H1 (cell line): ENCODE measurements around the gene TUT1. TPM values are rescaled to one million over a fixed set of nuclear protein-coding genes. Genes with fewer than 3 reads are reported as not detected.

Experiments
- CTCF ChIA-PET: fragments of 300-600 bp; sonication (Branson Sonifier 250); formaldehyde crosslinking; loops from one replicate; lab custom pipeline; 2021; ENCODE audit not compliant: partially characterized antibody; lab: Charles Lee
- POLR2A ChIA-PET: fragments of 300-600 bp; sonication (Branson Sonifier 250); formaldehyde crosslinking; loops from one replicate; lab custom pipeline; 2021; ENCODE audit warnings: inconsistent platforms; ENCODE audit not compliant: partially characterized antibody; lab: Charles Lee
- DNase-seq, 2 experiments: peaks; one replicate each; pipeline versions ENCODE4 v3.0.0 to v3.0.0-alpha.2; 2010 to 2022; ENCODE audit warnings: low spot score in 2 of 2, low read depth in 1 of 2, mixed read lengths in 1 of 2
- FAIRE-seq: peaks from 2 replicates; lab custom pipeline; 2011; peaks lifted over from hg19 to GRCh38; lab: Jason Lieb, UNC
- H2AFZ ChIP-seq: 2 replicates; pipeline ENCODE4 v1.8.1; 2012; ENCODE audit warnings: low read length, inconsistent platforms
- H2AK5ac ChIP-seq: 2 replicates; pipeline ENCODE4 v1.6.1; 2013; ENCODE audit warnings: low read depth, low read length
- H2BK120ac ChIP-seq: replicated peaks from 2 replicates; pipeline ENCODE3; 2013; ENCODE audit warnings: low read depth, low read length, inconsistent platforms
- H2BK12ac ChIP-seq: 2 replicates; pipeline ENCODE4 v1.6.1; 2013; ENCODE audit warnings: low read depth, low read length
- H2BK15ac ChIP-seq: 2 replicates; pipeline ENCODE4 v1.6.1; 2013; ENCODE audit warnings: low read length
- H2BK20ac ChIP-seq: 2 replicates; pipeline ENCODE4 v1.6.1; 2013; ENCODE audit warnings: low read length
- H2BK5ac ChIP-seq: 2 replicates; pipeline ENCODE4 v1.6.1; 2013; ENCODE audit warnings: low read depth, low read length
- H3K14ac ChIP-seq: 2 replicates; pipeline ENCODE4 v1.6.1; 2013; ENCODE audit warnings: inconsistent platforms; ENCODE audit not compliant: insufficient read length
- H3K18ac ChIP-seq: 2 replicates; pipeline ENCODE4 v1.6.1; 2013; ENCODE audit warnings: low read length; ENCODE audit errors: extremely low read depth
- H3K23ac ChIP-seq: 2 replicates; pipeline ENCODE4 v1.6.1; 2013; ENCODE audit warnings: inconsistent platforms; ENCODE audit not compliant: insufficient read length
- H3K23me2 ChIP-seq: 2 replicates; pipeline ENCODE4 v1.6.1; 2013; ENCODE audit warnings: low read depth, low read length
- H3K27ac ChIP-seq: 2 replicates; pipeline ENCODE4 v1.6.1; 2011; ENCODE audit warnings: low read depth, low read length, inconsistent platforms
- H3K27me3 ChIP-seq, 4 experiments: replicated peaks in 1 of 4; 1 replicate in 1 of 4; 2 replicates in 3 of 4; pipeline versions ENCODE4 v1.6.1 to v1.8.1; 2011 to 2013; ENCODE audit warnings: low read length in 3 of 4, mild to moderate bottlenecking in 3 of 4, inconsistent platforms in 2 of 4, mixed read lengths in 2 of 4, moderate library complexity in 1 of 4; ENCODE audit not compliant: control insufficient read depth in 3 of 4, insufficient read depth in 3 of 4; ENCODE audit errors: extremely low read depth in 1 of 4
- H3K36me3 ChIP-seq, 4 experiments: 2 replicates each; pipeline versions ENCODE4 v1.6.1 to v1.8.1; 2011 to 2013; ENCODE audit warnings: mild to moderate bottlenecking in 4 of 4, low read length in 3 of 4, moderate library complexity in 2 of 4, control low read depth in 1 of 4, inconsistent platforms in 1 of 4; ENCODE audit not compliant: insufficient read depth in 4 of 4, control insufficient read depth in 2 of 4
- H3K4ac ChIP-seq: replicated peaks from 2 replicates; pipeline ENCODE3; 2013; ENCODE audit warnings: low read length, low read depth, mixed read lengths, inconsistent platforms; ENCODE audit not compliant: insufficient read length
- H3K4me1 ChIP-seq, 4 experiments: replicated peaks in 1 of 4; 1 replicate in 1 of 4; 2 replicates in 3 of 4; pipeline versions ENCODE4 v1.6.1 to v1.8.1; 2011 to 2013; ENCODE audit warnings: low read length in 3 of 4, inconsistent platforms in 2 of 4, mixed read lengths in 1 of 4; ENCODE audit not compliant: insufficient read depth in 4 of 4, control insufficient read depth in 3 of 4
- H3K4me2 ChIP-seq, 2 experiments: 2 replicates each; pipeline versions ENCODE4 v1.6.1 to v1.8.1; 2011 to 2013; ENCODE audit warnings: low read depth in 2 of 2, low read length in 2 of 2, control low read depth in 1 of 2, inconsistent platforms in 1 of 2, mild to moderate bottlenecking in 1 of 2; ENCODE audit not compliant: insufficient read depth in 1 of 2
- H3K4me3 ChIP-seq, 4 experiments: fragments of 200-600, 300-600 bp in 1 of 4; sonication (generic), shearing (Covaris generic), sonication (Bioruptor Twin) in 1 of 4; 2 replicates each; pipeline versions ENCODE4 v1.5.1 to v1.8.1; 2011 to 2016; ENCODE audit warnings: low read length in 4 of 4, low read depth in 3 of 4, control low read depth in 2 of 4, inconsistent platforms in 2 of 4, mild to moderate bottlenecking in 2 of 4, mixed read lengths in 1 of 4, moderate library complexity in 1 of 4; ENCODE audit not compliant: insufficient read depth in 2 of 4; ENCODE audit errors: extremely low read depth in 1 of 4
- H3K56ac ChIP-seq: replicated peaks from 2 replicates; pipeline ENCODE3; 2013; ENCODE audit warnings: low read depth, mild to moderate bottlenecking, mixed read lengths, low read length, inconsistent platforms; ENCODE audit not compliant: insufficient read length
- H3K79me1 ChIP-seq: 2 replicates; pipeline ENCODE4 v1.6.1; 2013; ENCODE audit warnings: low read depth, low read length, control low read depth
- H3K79me2 ChIP-seq, 2 experiments: 2 replicates each; pipeline versions ENCODE4 v1.6.1 to v1.8.1; 2012 to 2013; ENCODE audit warnings: low read length in 2 of 2, mild to moderate bottlenecking in 2 of 2, inconsistent platforms in 1 of 2; ENCODE audit not compliant: insufficient read depth in 2 of 2, control insufficient read depth in 1 of 2
- H3K9ac ChIP-seq, 4 experiments: replicated peaks in 1 of 4; 1 replicate in 1 of 4; 2 replicates in 3 of 4; pipeline versions ENCODE4 v1.6.1 to v1.8.1; 2011 to 2013; ENCODE audit warnings: low read depth in 3 of 4, low read length in 3 of 4, control low read depth in 2 of 4, mild to moderate bottlenecking in 2 of 4, moderate library complexity in 2 of 4, inconsistent platforms in 1 of 4; ENCODE audit errors: extremely low read depth in 1 of 4
- H3K9me3 ChIP-seq, 2 experiments: 2 replicates each; pipeline versions ENCODE4 v1.6.1 to v1.8.1; 2012 to 2013; ENCODE audit warnings: mild to moderate bottlenecking in 2 of 2, moderate library complexity in 2 of 2, control low read depth in 1 of 2, inconsistent platforms in 1 of 2, low read depth in 1 of 2, low read length in 1 of 2, mixed read lengths in 1 of 2; ENCODE audit not compliant: insufficient read depth in 2 of 2
- H4K20me1 ChIP-seq, 2 experiments: replicated peaks in 1 of 2; 2 replicates each; pipeline versions ENCODE3 to v1.8.1; 2011 to 2013; ENCODE audit warnings: inconsistent platforms in 2 of 2, low read length in 2 of 2, mild to moderate bottlenecking in 1 of 2; ENCODE audit not compliant: insufficient read depth in 2 of 2, control insufficient read depth in 1 of 2
- H4K5ac ChIP-seq: 2 replicates; pipeline ENCODE4 v1.6.1; 2013; ENCODE audit warnings: low read length, low read depth, mixed read lengths, inconsistent platforms; ENCODE audit not compliant: insufficient read length
- H4K8ac ChIP-seq: 2 replicates; pipeline ENCODE4 v1.8.0; 2013; ENCODE audit warnings: mild to moderate bottlenecking, moderate library complexity, low read length, inconsistent platforms; ENCODE audit not compliant: insufficient read depth; ENCODE audit errors: extremely low read depth
- H4K91ac ChIP-seq: replicated peaks from 2 replicates; pipeline ENCODE3; 2013; ENCODE audit warnings: low read length, mixed read lengths, inconsistent platforms; ENCODE audit not compliant: insufficient read length
- EP300 ChIP-seq, 2 experiments: IDR thresholded peaks; 1 replicate in 1 of 2; 2 replicates in 1 of 2; pipeline ENCODE4 v1.6.1; 2011 to 2012; ENCODE audit warnings: low read depth in 2 of 2, low read length in 2 of 2, mild to moderate bottlenecking in 2 of 2, borderline replicate concordance in 1 of 2, inconsistent platforms in 1 of 2, moderate library complexity in 1 of 2
- PHF8 ChIP-seq: fragments of 200-600 bp; sonication (generic); conservative IDR thresholded peaks from 2 replicates; pipeline ENCODE4 v1.7.1; 2012; ENCODE audit warnings: low read depth, mild to moderate bottlenecking, inconsistent platforms, low read length, moderate library complexity
- SP1 ChIP-seq: IDR thresholded peaks from 2 replicates; pipeline ENCODE4 v1.6.1; 2011; ENCODE audit warnings: low read depth, low read length
- WGBS, 2 experiments: shearing (Covaris generic) in 1 of 2; methylation state at CpG; one replicate each; pipeline versions ENCODE4 v1.1.6 to v1.1.7; 2013 to 2015; ENCODE audit warnings: low lambda C conversion rate in 2 of 2, mixed read lengths in 2 of 2, inconsistent platforms in 1 of 2, low coverage in 1 of 2, missing lambda C conversion rate in 1 of 2; ENCODE audit not compliant: insufficient replicate concordance in 2 of 2, insufficient coverage in 1 of 2, insufficient read length in 1 of 2; ENCODE audit errors: extremely low coverage in 1 of 2, missing lambda C conversion rate in 1 of 2; 5-methylcytosine and 5-hydroxymethylcytosine counted together
- polyA plus RNA-seq, 7 experiments: library from polyadenylated mRNA; depleted of rRNA in 3 of 7; stranded (reverse) in 5 of 7; unstranded in 2 of 7; fragments of >200 nt in 5 of 7; fragments of 200-250 nt in 2 of 7; gene quantifications; 1 replicate in 5 of 7; 2 replicates in 1 of 7; 4 replicates in 1 of 7; pipeline versions ENCODE4 v1.2.1 to v1.2.3, GENCODE V29; 2011 to 2013; ENCODE audit warnings: missing spikeins in 2 of 7, mixed read lengths in 2 of 7
- total RNA-seq: library from RNA; stranded (reverse); fragmentation: NEBNext Ultra II Directional; extraction: Animal tissue kit (Norgen Biotek cat#: 25700); gene quantifications from 2 replicates; pipeline ENCODE4 v1.2.1, GENCODE V29; 2021
- TF ChIP-seq, protein P1 (sequence below): IDR thresholded peaks from 2 replicates; pipeline ENCODE4 v1.6.1; 2012; ENCODE audit warnings: inconsistent platforms

TUT1 gene
- total and polyA plus RNA-seq, 2 of the 8 experiments (the other 6 are each of a cell fraction or from before 2014, with no cell fraction given): 17.8 to 24.6 TPM

DNA sequence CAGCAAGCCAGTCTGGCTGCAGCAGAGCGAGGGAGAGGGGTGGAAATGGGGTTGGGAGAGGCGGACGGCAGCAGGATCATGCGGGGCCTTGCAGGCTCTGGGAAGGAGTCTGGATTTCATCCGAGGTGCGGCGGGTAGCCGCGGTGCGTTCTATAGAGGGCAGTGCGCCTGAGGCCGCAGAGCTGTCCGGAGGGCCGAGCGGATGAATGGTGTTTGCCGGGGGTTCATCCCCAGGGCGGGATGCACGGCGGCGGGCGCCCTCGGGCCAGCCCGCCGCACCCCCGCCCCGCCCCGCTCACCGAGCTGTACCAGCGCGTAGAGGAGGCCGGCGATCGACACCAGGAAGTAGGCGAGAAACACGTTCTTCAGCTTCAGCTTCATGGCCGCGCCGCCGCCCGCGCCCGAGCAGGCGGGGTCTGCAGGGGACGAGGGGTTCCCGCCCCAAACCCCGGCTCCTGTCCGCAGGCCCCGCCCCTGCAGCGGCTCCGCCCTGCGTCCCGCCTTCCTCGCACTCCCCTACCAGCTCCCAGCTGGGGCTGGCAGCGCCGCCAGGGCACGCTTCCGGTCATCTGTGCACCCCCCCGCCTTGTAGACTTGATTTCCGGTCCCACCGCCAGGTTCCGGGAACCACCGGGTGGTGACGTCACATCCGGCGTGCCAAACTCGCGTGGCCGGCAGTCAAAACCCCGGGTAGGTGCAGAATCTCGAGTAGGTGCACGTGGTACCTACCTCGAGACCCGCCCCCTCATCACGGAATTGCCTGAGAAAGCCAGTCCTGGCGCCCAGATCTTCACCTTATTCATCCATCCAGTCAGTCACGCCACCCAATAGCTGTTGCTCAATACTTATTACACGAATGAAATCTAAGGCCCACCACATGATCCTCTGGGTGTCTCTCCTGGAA, 30.5 kb upstream of the TUT1 start, which contains the start of gene B3GAT3:
B3GAT3 (minus strand) TSS at position 420 of the 904 bp plus-strand sequence; CDS start at position 381, 39 bp downstream.
- peak within 1 kb of the TSS; percentile 83 for H3K18ac ChIP-seq
- H3K27me3 ChIP-seq: no peaks in the 10 kb centered on the region
- H3K14ac ChIP-seq: no peak within 1 kb of the TSS
- H4K5ac ChIP-seq: peak within 1 kb of the TSS; percentile 48
- peak within 1 kb of the TSS; percentile 44 for H4K91ac ChIP-seq
- H2BK20ac ChIP-seq: no peak within 1 kb of the TSS
- H3K4ac ChIP-seq: no peak within 1 kb of the TSS
- peak within 1 kb of the TSS; percentile 86; the same call in 1 of the 2 replicates for H4K8ac ChIP-seq
- no peaks in the 10 kb centered on the region for H3K79me1 ChIP-seq
- ChIA-PET POLR2A (interaction anchor here (0.8 to 8.6 kb wide), 42 partner anchors 9 to 260 kb away, joined by 3 to 83 read pairs (median 4); partner anchors contain the start of genes BSCL2, C11orf98, CSKMT and EEF1G), CTCF (interaction anchor here (0.6 to 3.5 kb wide), 13 partner anchors 9 to 227 kb away, joined by 3 to 25 read pairs (median 4); partner anchors contain the start of genes C11orf98, CSKMT, EML3 and ROM1)
- peak within 1 kb of the TSS; percentile 46 for H3K27ac ChIP-seq
- DNase-seq (peak; percentile 97 to 98), FAIRE-seq (no peak)
- peaks cover 14 to 19% (median 16%) of the 10 kb centered on the region in 4 experiments for H3K36me3 ChIP-seq
- H3K9ac ChIP-seq: peak within 1 kb of the TSS; percentile 51 to 82 (median 77)
- no peaks in the 10 kb centered on the region for H3K79me2 ChIP-seq
- H2AK5ac ChIP-seq: no peak within 1 kb of the TSS
- H4K20me1 ChIP-seq: peaks cover 0 to 3% of the 10 kb centered on the region in 2 experiments
- H3K23ac ChIP-seq: no peak within 1 kb of the TSS
- peak within 1 kb of the TSS; percentile 59 to 87 (median 83) for H3K4me3 ChIP-seq
- H2BK120ac ChIP-seq: no peak within 1 kb of the TSS
- peak within 1 kb of the TSS; percentile 71; the same call in 1 of the 2 replicates for H2BK5ac ChIP-seq
- peak within 1 kb of the TSS; percentile 43 for H3K56ac ChIP-seq
- peaks cover 0 to 5% (median 0%) of the 10 kb centered on the region in 4 experiments; a peak in 1 of 7 replicates for H3K4me1 ChIP-seq
- peak within 1 kb of the TSS; percentile 66 to 68 for H3K4me2 ChIP-seq
- H3K9me3 ChIP-seq: no peaks in the 10 kb centered on the region
- 4% methylated on average over 64 of the region's 77 CpGs; no CpG with 5 or more reads in 1 of the 2 experiments for WGBS, 2 experiments
- 0 out of 2 replicates have a peak within 1 kb of the TSS, but pooled peaks have one; percentile 27 for H2BK12ac ChIP-seq
- H2BK15ac ChIP-seq: no peak within 1 kb of the TSS
- H2AFZ ChIP-seq: no peak within 1 kb of the TSS
- H3K23me2 ChIP-seq: peaks cover 4% of the 10 kb centered on the region; the same call in 1 of the 2 replicates
- TF ChIP-seq PHF8 (peak; percentile 91), SP1 (peak; percentile 61; the same call in 1 of the 2 replicates), EP300 (IDR thresholded peaks at IDR 0.05; ENCODE audit: borderline replicate concordance in 1 of 2, low read depth in 2 of 2, low read length in 2 of 2) (no peak)
- TF ChIP-seq, protein P1, sequence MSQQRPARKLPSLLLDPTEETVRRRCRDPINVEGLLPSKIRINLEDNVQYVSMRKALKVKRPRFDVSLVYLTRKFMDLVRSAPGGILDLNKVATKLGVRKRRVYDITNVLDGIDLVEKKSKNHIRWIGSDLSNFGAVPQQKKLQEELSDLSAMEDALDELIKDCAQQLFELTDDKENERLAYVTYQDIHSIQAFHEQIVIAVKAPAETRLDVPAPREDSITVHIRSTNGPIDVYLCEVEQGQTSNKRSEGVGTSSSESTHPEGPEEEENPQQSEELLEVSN: peak; percentile 95
